ENCODE results near the gene TEX13B.

DNA sequence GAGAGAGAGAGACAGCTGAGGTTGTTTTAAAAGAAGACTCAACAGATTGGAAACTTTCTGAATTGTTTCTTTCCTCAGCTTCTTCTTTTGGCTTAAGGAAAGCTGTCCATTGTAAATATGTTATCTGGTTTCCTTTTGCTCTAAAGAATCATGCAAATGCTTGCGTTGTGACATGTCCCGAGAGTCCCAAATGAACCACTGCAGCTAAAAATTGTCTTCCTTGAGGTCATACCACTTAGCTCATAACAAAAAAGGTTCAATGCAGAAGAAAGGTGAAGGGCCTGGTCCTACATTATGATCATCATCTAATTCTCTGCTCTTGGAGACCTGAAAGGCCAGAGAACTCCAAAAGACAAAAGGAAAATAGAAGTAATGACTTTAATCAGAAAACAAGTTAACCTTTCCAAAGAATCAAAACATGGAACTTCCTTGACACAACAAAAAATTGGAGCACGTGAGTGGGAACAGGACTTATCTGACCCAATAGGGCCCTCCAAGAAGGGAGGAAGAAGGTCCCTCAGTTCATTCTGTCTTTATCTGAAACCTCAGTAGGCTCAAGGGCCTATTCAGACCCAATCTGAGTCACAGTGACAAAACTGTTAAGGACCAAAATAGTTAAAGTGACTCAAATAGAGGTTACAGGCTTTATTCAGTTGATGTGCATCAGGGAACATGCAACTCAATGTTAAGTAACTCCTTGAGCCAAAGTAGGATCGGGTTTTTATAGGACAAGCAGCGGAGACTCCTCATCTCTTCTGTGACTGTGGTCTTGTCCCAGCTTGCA is 48.0 kb upstream of the TEX13B start:
- TF ChIP-seq, protein P1, sequence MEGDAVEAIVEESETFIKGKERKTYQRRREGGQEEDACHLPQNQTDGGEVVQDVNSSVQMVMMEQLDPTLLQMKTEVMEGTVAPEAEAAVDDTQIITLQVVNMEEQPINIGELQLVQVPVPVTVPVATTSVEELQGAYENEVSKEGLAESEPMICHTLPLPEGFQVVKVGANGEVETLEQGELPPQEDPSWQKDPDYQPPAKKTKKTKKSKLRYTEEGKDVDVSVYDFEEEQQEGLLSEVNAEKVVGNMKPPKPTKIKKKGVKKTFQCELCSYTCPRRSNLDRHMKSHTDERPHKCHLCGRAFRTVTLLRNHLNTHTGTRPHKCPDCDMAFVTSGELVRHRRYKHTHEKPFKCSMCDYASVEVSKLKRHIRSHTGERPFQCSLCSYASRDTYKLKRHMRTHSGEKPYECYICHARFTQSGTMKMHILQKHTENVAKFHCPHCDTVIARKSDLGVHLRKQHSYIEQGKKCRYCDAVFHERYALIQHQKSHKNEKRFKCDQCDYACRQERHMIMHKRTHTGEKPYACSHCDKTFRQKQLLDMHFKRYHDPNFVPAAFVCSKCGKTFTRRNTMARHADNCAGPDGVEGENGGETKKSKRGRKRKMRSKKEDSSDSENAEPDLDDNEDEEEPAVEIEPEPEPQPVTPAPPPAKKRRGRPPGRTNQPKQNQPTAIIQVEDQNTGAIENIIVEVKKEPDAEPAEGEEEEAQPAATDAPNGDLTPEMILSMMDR (tag by site-specific recombination; IDR thresholded peaks at IDR 0.05), result no peak
- no peak for TF ChIP-seq ZNF19 (tag by site-specific recombination; IDR thresholded peaks at IDR 0.05; ENCODE audit: low read depth)
- no peak for TF ChIP-seq ZNF324 (tag by site-specific recombination; IDR thresholded peaks at IDR 0.05)
- no peak for TF ChIP-seq IKZF3 (tag by site-specific recombination; IDR thresholded peaks at IDR 0.05)
- TF ChIP-seq SP2 (tag by site-specific recombination; IDR thresholded peaks at IDR 0.05), result no peak
- TF ChIP-seq ZBTB8A (tag by site-specific recombination; IDR thresholded peaks at IDR 0.05), result no peak
- no peak for TF ChIP-seq ZEB2 (tag by site-specific recombination; IDR thresholded peaks at IDR 0.05)

Data from HEK293 (cell line).